ENCODE data around the gene LBP. TPM values are rescaled to one million over a fixed set of nuclear protein-coding genes. Genes with fewer than 3 reads are reported as not detected.

The LBP gene
- total and polyA plus RNA-seq, 2 donors (not counting 1 experiment from before 2014, with no cell fraction given): not detected

- ChIA-PET POLR2A (no interaction called here), CTCF (no interaction called here)
- no peak overlapping the region for H3K9ac ChIP-seq (ENCODE audit: low read length)
- no peak overlapping the region for H3K27ac ChIP-seq (ENCODE audit: low read length in 2 of 2)
- no peak for ATAC-seq (ENCODE audit: low read depth)
- 66% methylated on average over 7 of the region's 7 CpGs for WGBS (ENCODE audit: insufficient coverage)
- no peaks in the 10 kb centered on the region for H3K4me1 Mint-ChIP-seq
- DNase-seq: no peak
- peaks cover 3% of the 10 kb centered on the region for H3K9me3 Mint-ChIP-seq (ENCODE audit: insufficient read depth)
- no peak for TF ChIP-seq CTCF (IDR thresholded peaks at IDR 0.05)
- no peak for TF ChIP-seq EZH2 (IDR thresholded peaks at IDR 0.05; ENCODE audit: borderline replicate concordance, insufficient read depth, low read depth, low read length, poor library complexity, severe bottlenecking)
- no peaks in the 10 kb centered on the region for H3K36me3 ChIP-seq (replicated peaks in 1 of 2; ENCODE audit: control extremely low read depth in 1 of 2, control insufficient read depth in 1 of 2, extremely low read depth in 1 of 2, insufficient read depth in 2 of 2, low read length in 1 of 2)
- H2AFZ ChIP-seq (ENCODE audit: insufficient read depth, low read depth, low read length, poor library complexity, severe bottlenecking): no peak overlapping the region
- no peak overlapping the region for H3K4me2 ChIP-seq (replicated peaks; ENCODE audit: low read depth, low read length, poor library complexity, severe bottlenecking)
- H3K79me2 ChIP-seq (ENCODE audit: control insufficient read depth, insufficient read depth, low read length): no peaks in the 10 kb centered on the region
- peaks cover 20% of the 10 kb centered on the region for H3K27me3 Mint-ChIP-seq
- no peak overlapping the region for H3K4me3 ChIP-seq (ENCODE audit: control extremely low read depth in 1 of 5, extremely low read depth in 1 of 5, insufficient read depth in 1 of 5, low read depth in 2 of 5, low read length in 4 of 5)
- H3K27me3 ChIP-seq (replicated peaks in 1 of 4; ENCODE audit: control extremely low read depth in 1 of 4, control insufficient read depth in 3 of 4, insufficient read depth in 4 of 4, low read length in 3 of 4): peaks cover 0 to 8% (median 3%) of the 10 kb centered on the region in 4 experiments
- no peaks in the 10 kb centered on the region for H4K20me1 ChIP-seq (ENCODE audit: control insufficient read depth, insufficient read depth, low read length, poor library complexity, severe bottlenecking)
- no peak overlapping the region for H3K27ac Mint-ChIP-seq
- no peak overlapping the region for H3K4me3 Mint-ChIP-seq
- intact Hi-C loops (cut with micrococcal nuclease): no loop called here
- H3K9me3 ChIP-seq (ENCODE audit: control extremely low read depth in 1 of 3, control insufficient read depth in 2 of 3, insufficient read depth in 1 of 3, low read length in 2 of 3): peaks cover 0 to 11% (median 8%) of the 10 kb centered on the region in 3 donors
- H3K4me1 ChIP-seq (ENCODE audit: control insufficient read depth in 2 of 2, insufficient read depth in 2 of 2, low read length in 2 of 2): no peaks in the 10 kb centered on the region
Observed at GRCh38 chr20:38342216-38342615, 4.1 kb upstream of the LBP start.

GRCh38 chr20:38342713-38343310, 3.5 kb upstream of the LBP start:
- no peak overlapping the region for H3K27ac Mint-ChIP-seq
- peaks cover 3% of the 10 kb centered on the region for H3K9me3 Mint-ChIP-seq (ENCODE audit: insufficient read depth)
- peaks cover 20% of the 10 kb centered on the region for H3K27me3 Mint-ChIP-seq
- no peak overlapping the region for H3K4me3 ChIP-seq (ENCODE audit: control extremely low read depth in 1 of 5, extremely low read depth in 1 of 5, insufficient read depth in 1 of 5, low read depth in 2 of 5, low read length in 4 of 5)
- H2AFZ ChIP-seq (ENCODE audit: insufficient read depth, low read depth, low read length, poor library complexity, severe bottlenecking): no peak overlapping the region
- no peak overlapping the region for H3K27ac ChIP-seq (ENCODE audit: low read length in 2 of 2)
- no peaks in the 10 kb centered on the region for H3K79me2 ChIP-seq (ENCODE audit: control insufficient read depth, insufficient read depth, low read length)
- H3K4me1 ChIP-seq (ENCODE audit: control insufficient read depth in 2 of 2, insufficient read depth in 2 of 2, low read length in 2 of 2): no peaks in the 10 kb centered on the region
- no peak overlapping the region for H3K9ac ChIP-seq (ENCODE audit: low read length)
- H3K36me3 ChIP-seq (replicated peaks in 1 of 2; ENCODE audit: control extremely low read depth in 1 of 2, control insufficient read depth in 1 of 2, extremely low read depth in 1 of 2, insufficient read depth in 2 of 2, low read length in 1 of 2): no peaks in the 10 kb centered on the region
- no peak overlapping the region for H3K4me3 Mint-ChIP-seq
- TF ChIP-seq CTCF (IDR thresholded peaks at IDR 0.05): no peak
- no peak for TF ChIP-seq EZH2 (IDR thresholded peaks at IDR 0.05; ENCODE audit: borderline replicate concordance, insufficient read depth, low read depth, low read length, poor library complexity, severe bottlenecking)
- no peak overlapping the region for H3K4me2 ChIP-seq (replicated peaks; ENCODE audit: low read depth, low read length, poor library complexity, severe bottlenecking)
- intact Hi-C loops (cut with micrococcal nuclease): no loop called here
- ATAC-seq (ENCODE audit: low read depth) (no peak), DNase-seq (no peak)
- 96% methylated on average over 4 of the region's 5 CpGs for WGBS (ENCODE audit: insufficient coverage)
- peaks cover 0 to 7% (median 2%) of the 10 kb centered on the region in 4 experiments for H3K27me3 ChIP-seq (replicated peaks in 1 of 4; ENCODE audit: control extremely low read depth in 1 of 4, control insufficient read depth in 3 of 4, insufficient read depth in 4 of 4, low read length in 3 of 4)
- peaks cover 0 to 5% (median 4%) of the 10 kb centered on the region in 3 donors for H3K9me3 ChIP-seq (ENCODE audit: control extremely low read depth in 1 of 3, control insufficient read depth in 2 of 3, insufficient read depth in 1 of 3, low read length in 2 of 3)
- H4K20me1 ChIP-seq (ENCODE audit: control insufficient read depth, insufficient read depth, low read length, poor library complexity, severe bottlenecking): no peaks in the 10 kb centered on the region
- POLR2A ChIA-PET: no interaction called here
- H3K4me1 Mint-ChIP-seq: no peaks in the 10 kb centered on the region
- CTCF ChIA-PET: no interaction called here

All from B cell (primary cell).